Upper lobe of left lung (tissue), 6 donors: ENCODE measurements around the gene DBNDD2. TPM values are rescaled to one million over a fixed set of nuclear protein-coding genes. Genes with fewer than 3 reads are reported as not detected.

ENCODE experiments used
- ATAC-seq, 2 donors: fragments of 200-7000 bp; cut with Tn5 transposase; one replicate each; pipeline ENCODE4 v1.9.1; 2022; ENCODE audit warnings: mild to moderate bottlenecking in 2 of 2, moderate library complexity in 2 of 2; ENCODE audit not compliant: low FRiP score in 2 of 2
- DNase-seq, 2 donors: peaks; one replicate each; pipeline ENCODE4 v3.0.0-alpha.2; 2019 to 2020
- H3K27ac ChIP-seq, 4 donors: fragments of 200-600 bp; sonication (generic); one replicate each; pipeline ENCODE4 v1.5.1; 2016 to 2019
- H3K27me3 ChIP-seq, 4 donors: fragments of 200-600 bp; sonication (generic); one replicate each; pipeline ENCODE4 v1.5.1; 2017 to 2019
- H3K36me3 ChIP-seq, 4 donors: fragments of 200-600 bp; sonication (generic); one replicate each; pipeline ENCODE4 v1.5.1; 2016 to 2019
- H3K4me1 ChIP-seq, 4 donors: fragments of 200-600 bp; sonication (generic); one replicate each; pipeline ENCODE4 v1.5.1; 2018 to 2019
- H3K4me3 ChIP-seq, 4 donors: fragments of 200-600 bp; sonication (generic); one replicate each; pipeline ENCODE4 v1.5.1; 2017 to 2019; ENCODE audit warnings: mild to moderate bottlenecking in 2 of 4, moderate library complexity in 1 of 4
- H3K9me3 ChIP-seq, 4 donors: fragments of 200-600 bp; sonication (generic); one replicate each; pipeline ENCODE4 v1.5.1; 2018 to 2019
- CTCF ChIP-seq, 6 experiments: fragments of 450-650 bp in 4 of 6; fragments of 200-600 bp in 2 of 6; sonication (generic) in 2 of 6; IDR thresholded peaks; one replicate each; pipeline ENCODE4 v1.5.1; 2016 to 2019; ENCODE audit warnings: antibody characterized with exemption in 6 of 6
- EP300 ChIP-seq, 4 donors: sonication (generic); formaldehyde crosslinking; IDR thresholded peaks; one replicate each; pipeline ENCODE4 v1.5.1; 2017; ENCODE audit warnings: antibody characterized with exemption in 4 of 4, control low read depth in 2 of 4
- POLR2A ChIP-seq, 4 donors: fragments of 450-650 bp; IDR thresholded peaks; one replicate each; pipeline ENCODE4 v1.5.1; 2016 to 2017; ENCODE audit warnings: antibody characterized with exemption in 4 of 4, mild to moderate bottlenecking in 2 of 4
- POLR2AphosphoS5 ChIP-seq, 2 donors: sonication (generic); formaldehyde crosslinking; IDR thresholded peaks; one replicate each; pipeline ENCODE4 v1.5.1; 2017; ENCODE audit warnings: antibody characterized with exemption in 2 of 2
- WGBS, 2 donors: methylation state at CpG; one replicate each; pipeline ENCODE4 v1.1.5; 2017 to 2018; 5-methylcytosine and 5-hydroxymethylcytosine counted together
- small RNA-seq, 4 donors: library from RNA; depleted of rRNA; stranded (forward); fragments of <200 nt; gene quantifications; one replicate each; pipeline ENCODE3, GENCODE V24; 2016
- total RNA-seq, 6 donors: library from RNA; depleted of rRNA in 4 of 6; stranded (reverse); fragments of >200 nt in 4 of 6; gene quantifications; one replicate each; pipeline versions ENCODE4 v1.1.0 to v1.2.1, GENCODE V29; 2016 to 2021
- donor health status: DM: no; HTN: no; CAD: no; lungs with moderate emphysema.
- donor health status: DM: no; HTN: yes; CAD: no; lungs with severe emphysema.

The DBNDD2 gene
- total RNA-seq, 6 donors from 2014 or later, result 30.4 to 75.4 (median 52.8) TPM

- no peaks in the 10 kb centered on the region for H3K9me3 ChIP-seq
- H3K4me1 ChIP-seq, result no peaks in the 10 kb centered on the region
- 66 to 69% methylated on average over 5 of the region's 5 CpGs for WGBS, 2 donors
- TF ChIP-seq POLR2AphosphoS5 (IDR thresholded peaks at IDR 0.05) (no peak), CTCF (IDR thresholded peaks at IDR 0.05) (peak in 1 of 6 experiments; percentile 11), POLR2A (IDR thresholded peaks at IDR 0.05) (no peak), EP300 (IDR thresholded peaks at IDR 0.05) (no peak)
- ATAC-seq (no peak), DNase-seq (no peak)
- no peak overlapping the region for H3K4me3 ChIP-seq
- no peaks in the 10 kb centered on the region for H3K36me3 ChIP-seq
- no peak overlapping the region for H3K27ac ChIP-seq
- no peaks in the 10 kb centered on the region for H3K27me3 ChIP-seq
These were observed 51.5 kb downstream of the DBNDD2 start for GRCh38 chr20:45459606-45460005.

Small RNA genes lying within 50 kb of the gene (small RNA-seq; reads per million reads assigned to genes)
- gene MIR6812, result 0 to 0.29 (median 0.09) reads per million in 4 donors

Other genes with a start within 250 kb of the DBNDD2 start
- 10 to 100 TPM in 1 of 6 donors, 1 to 10 TPM in 4, not detected in 1; 3.2 to 16.7 (median 5.2) TPM for gene PI3, start 233.4 kb upstream of the DBNDD2 start, total RNA-seq
- gene SEMG1, start 201.3 kb upstream of the DBNDD2 start, total RNA-seq, result not detected
- not detected for gene SEMG2, start 186.9 kb upstream of the DBNDD2 start, total RNA-seq
- gene SLPI, start 153.7 kb upstream of the DBNDD2 start, total RNA-seq, result 1,000 to 10,000 TPM; 1,039 to 7,285 (median 2,025) TPM
- under 1 TPM in 2 of 6 donors, not detected in 4; 0.09 to 0.13 TPM for gene RBPJL, start 101.4 kb upstream of the DBNDD2 start, total RNA-seq
- under 1 TPM in 2 of 6 donors, not detected in 4; 0.30 to 0.44 TPM for gene MATN4, start 100.0 kb upstream of the DBNDD2 start, total RNA-seq
- gene SDC4, start 59.9 kb upstream of the DBNDD2 start, total RNA-seq, result 100 to 1,000 TPM; 178 to 568 (median 291) TPM
- gene SYS1, start 45.1 kb upstream of the DBNDD2 start, total RNA-seq, result 10 to 100 TPM; 31.0 to 61.4 (median 50.7) TPM
- not detected for gene TP53TG5, start 30.0 kb upstream of the DBNDD2 start, total RNA-seq
- 10 to 100 TPM; 49.9 to 86.3 (median 63.0) TPM for gene PIGT, start 7.9 kb downstream of the DBNDD2 start, total RNA-seq
- gene WFDC2, start 61.5 kb downstream of the DBNDD2 start, total RNA-seq, result 100 to 1,000 TPM in 5 of 6 donors, 10 to 100 TPM in 1; 91.7 to 163 (median 135) TPM
- not detected for gene SPINT3, start 107.3 kb downstream of the DBNDD2 start, total RNA-seq
- gene WFDC6, start 131.2 kb downstream of the DBNDD2 start, total RNA-seq, result 1 to 10 TPM in 2 of 6 donors, not detected in 4; 1.6 to 1.8 TPM
- 1 to 10 TPM in 1 of 6 donors, under 1 TPM in 2, not detected in 3; 0.15 to 3.7 (median 0.47) TPM for gene EPPIN, start 139.1 kb downstream of the DBNDD2 start, total RNA-seq
- gene WFDC8, start 171.0 kb downstream of the DBNDD2 start, total RNA-seq, result not detected
- not detected for gene WFDC10A, start 221.4 kb downstream of the DBNDD2 start, total RNA-seq
- gene WFDC9, start 223.0 kb downstream of the DBNDD2 start, total RNA-seq, result not detected